Measurements from ENCODE around the gene VSNL1.

VSNL1 gene

DNA sequence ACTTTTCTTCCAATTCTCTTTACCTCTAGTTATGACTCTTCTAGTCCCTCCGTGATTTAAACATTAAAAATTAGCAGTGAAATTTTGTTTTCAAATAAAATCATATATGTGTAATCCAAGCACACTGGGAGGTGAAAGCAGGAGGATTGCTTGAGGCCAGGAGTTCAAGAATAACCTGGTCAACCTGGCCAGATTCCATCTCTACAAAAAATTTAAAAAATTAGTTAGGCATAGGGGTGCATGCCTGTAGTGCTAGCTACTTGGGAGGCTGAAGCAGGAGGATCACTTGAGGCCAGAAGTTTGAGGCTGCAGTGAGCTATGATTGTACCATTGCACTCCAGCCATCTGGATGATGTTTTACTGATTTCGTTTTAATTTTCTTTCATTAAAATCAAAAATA is 7.0 kb upstream of the VSNL1 start:
- Histone ChIP-seq H3K9me2 (replicated peaks; ENCODE audit: low read depth, low read length) (no peaks in the 10 kb centered on the region), H2AFZ (ENCODE audit: low read length) (no peak overlapping the region), H3K27me3 (ENCODE audit: insufficient read depth, low read length, poor library complexity, severe bottlenecking) (no peaks in the 10 kb centered on the region)

DNA sequence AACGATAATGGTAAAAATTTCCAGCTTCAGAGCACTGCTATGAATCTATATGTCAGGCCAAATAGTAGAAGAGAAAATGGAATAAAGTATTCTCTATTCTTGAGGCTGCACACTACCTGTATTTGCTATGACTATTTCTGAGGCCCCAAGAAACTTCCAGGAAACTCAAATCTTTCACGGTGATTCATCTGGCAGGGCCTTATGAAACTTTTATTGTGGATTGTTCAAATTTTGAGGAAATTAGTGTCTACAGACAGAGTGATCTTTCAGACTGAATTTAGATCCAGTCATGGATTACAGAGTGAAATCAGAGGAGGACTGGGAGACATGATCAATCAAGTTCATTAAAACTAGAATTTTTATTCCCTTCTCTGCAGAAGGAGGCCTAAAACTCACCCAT is 4.1 kb upstream of the VSNL1 start:
- Histone ChIP-seq H3K9me3 (ENCODE audit: insufficient read depth, low read depth, low read length) (no peaks in the 10 kb centered on the region), H3K36me3 (ENCODE audit: insufficient read depth, low read length) (no peaks in the 10 kb centered on the region), H3K4me2 (ENCODE audit: low read depth, low read length, poor library complexity, severe bottlenecking) (no peak overlapping the region), H2AFZ (ENCODE audit: low read length) (no peak overlapping the region), H3K27me3 (ENCODE audit: insufficient read depth, low read length, poor library complexity, severe bottlenecking) (no peaks in the 10 kb centered on the region), H3K79me2 (ENCODE audit: insufficient read depth, low read length) (no peaks in the 10 kb centered on the region), H3K9me2 (replicated peaks; ENCODE audit: low read depth, low read length) (no peaks in the 10 kb centered on the region), H4K20me1 (ENCODE audit: insufficient read depth, low read length, poor library complexity, severe bottlenecking) (no peaks in the 10 kb centered on the region), H3K4me1 (ENCODE audit: insufficient read depth, low read length, poor library complexity, severe bottlenecking) (no peaks in the 10 kb centered on the region), H3K4me3 (ENCODE audit: low read length, poor library complexity, severe bottlenecking) (no peak overlapping the region), H3K9ac (ENCODE audit: low read depth, low read length, poor library complexity, severe bottlenecking) (no peak overlapping the region), H3F3A (ENCODE audit: low read depth) (no peaks in the 10 kb centered on the region)
- TF ChIP-seq, protein P1, sequence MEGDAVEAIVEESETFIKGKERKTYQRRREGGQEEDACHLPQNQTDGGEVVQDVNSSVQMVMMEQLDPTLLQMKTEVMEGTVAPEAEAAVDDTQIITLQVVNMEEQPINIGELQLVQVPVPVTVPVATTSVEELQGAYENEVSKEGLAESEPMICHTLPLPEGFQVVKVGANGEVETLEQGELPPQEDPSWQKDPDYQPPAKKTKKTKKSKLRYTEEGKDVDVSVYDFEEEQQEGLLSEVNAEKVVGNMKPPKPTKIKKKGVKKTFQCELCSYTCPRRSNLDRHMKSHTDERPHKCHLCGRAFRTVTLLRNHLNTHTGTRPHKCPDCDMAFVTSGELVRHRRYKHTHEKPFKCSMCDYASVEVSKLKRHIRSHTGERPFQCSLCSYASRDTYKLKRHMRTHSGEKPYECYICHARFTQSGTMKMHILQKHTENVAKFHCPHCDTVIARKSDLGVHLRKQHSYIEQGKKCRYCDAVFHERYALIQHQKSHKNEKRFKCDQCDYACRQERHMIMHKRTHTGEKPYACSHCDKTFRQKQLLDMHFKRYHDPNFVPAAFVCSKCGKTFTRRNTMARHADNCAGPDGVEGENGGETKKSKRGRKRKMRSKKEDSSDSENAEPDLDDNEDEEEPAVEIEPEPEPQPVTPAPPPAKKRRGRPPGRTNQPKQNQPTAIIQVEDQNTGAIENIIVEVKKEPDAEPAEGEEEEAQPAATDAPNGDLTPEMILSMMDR (conservative IDR thresholded peaks at IDR 0.05; ENCODE audit: low read length): no peak
- no peak for TF ChIP-seq EZH2phosphoT487 (IDR thresholded peaks at IDR 0.05; ENCODE audit: borderline replicate concordance)

More for the DNA sequence above, 7.0 kb upstream of the VSNL1 start:
- H3K9ac ChIP-seq (ENCODE audit: low read depth, low read length, poor library complexity, severe bottlenecking): no peak overlapping the region
- no peaks in the 10 kb centered on the region for H4K20me1 ChIP-seq (ENCODE audit: insufficient read depth, low read length, poor library complexity, severe bottlenecking)
- H3F3A ChIP-seq (ENCODE audit: low read depth): no peaks in the 10 kb centered on the region
- H3K36me3 ChIP-seq (ENCODE audit: insufficient read depth, low read length): no peaks in the 10 kb centered on the region
- no peaks in the 10 kb centered on the region for H3K79me2 ChIP-seq (ENCODE audit: insufficient read depth, low read length)
- H3K9me3 ChIP-seq (ENCODE audit: insufficient read depth, low read depth, low read length): no peaks in the 10 kb centered on the region
- TF ChIP-seq EZH2phosphoT487 (IDR thresholded peaks at IDR 0.05; ENCODE audit: borderline replicate concordance): no peak
- TF ChIP-seq, protein P1 (conservative IDR thresholded peaks at IDR 0.05; ENCODE audit: low read length): no peak
- H3K4me1 ChIP-seq (ENCODE audit: insufficient read depth, low read length, poor library complexity, severe bottlenecking): no peaks in the 10 kb centered on the region
- H3K4me3 ChIP-seq (ENCODE audit: low read length, poor library complexity, severe bottlenecking): no peak overlapping the region
- H3K4me2 ChIP-seq (ENCODE audit: low read depth, low read length, poor library complexity, severe bottlenecking): no peak overlapping the region

DNA sequence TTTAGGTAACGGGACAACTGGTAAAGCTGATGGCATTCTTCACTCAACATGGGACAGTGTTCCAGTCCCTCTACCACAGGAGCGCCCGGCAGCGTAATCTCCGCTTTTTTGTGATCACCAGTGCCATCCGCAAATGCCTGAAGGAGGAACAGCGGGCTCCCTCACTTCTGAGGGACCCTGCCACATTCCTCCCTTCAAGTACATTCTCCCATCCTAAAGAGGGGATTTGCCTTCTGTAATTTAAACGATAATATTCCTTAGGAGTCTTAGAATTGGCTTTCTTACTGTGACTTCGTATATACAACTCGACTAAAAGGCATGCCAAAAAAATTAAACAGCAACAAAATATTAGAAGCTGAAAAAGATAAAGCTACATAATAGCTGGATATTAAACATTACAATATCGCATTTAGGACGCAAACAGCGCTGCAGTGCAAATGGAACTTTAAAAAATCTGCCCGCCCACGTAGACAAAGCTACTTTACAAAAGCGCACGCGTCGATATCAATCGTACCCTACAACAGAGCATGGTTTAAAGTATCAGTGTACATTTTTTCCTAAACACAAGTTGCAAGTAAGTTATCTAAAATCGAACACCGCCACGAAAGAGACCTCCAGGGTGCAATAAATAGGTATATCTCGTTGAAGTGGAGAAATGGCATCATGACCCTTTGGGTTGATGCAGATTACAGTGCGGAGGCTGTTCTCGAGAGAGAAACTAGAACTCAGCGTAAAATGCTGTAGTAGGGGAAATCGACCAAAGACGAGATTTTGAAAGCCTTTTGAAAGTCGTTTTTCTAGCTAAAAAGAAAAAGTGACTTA is 2.3 kb upstream of the VSNL1 start:
- Histone ChIP-seq H3K4me3 (ENCODE audit: low read length, poor library complexity, severe bottlenecking) (no peak overlapping the region), H3K9me2 (replicated peaks; ENCODE audit: low read depth, low read length) (no peaks in the 10 kb centered on the region), H2AFZ (ENCODE audit: low read length) (no peak overlapping the region), H4K20me1 (ENCODE audit: insufficient read depth, low read length, poor library complexity, severe bottlenecking) (no peaks in the 10 kb centered on the region), H3K4me1 (ENCODE audit: insufficient read depth, low read length, poor library complexity, severe bottlenecking) (no peaks in the 10 kb centered on the region), H3K27me3 (ENCODE audit: insufficient read depth, low read length, poor library complexity, severe bottlenecking) (no peaks in the 10 kb centered on the region), H3K36me3 (ENCODE audit: insufficient read depth, low read length) (no peaks in the 10 kb centered on the region), H3K79me2 (ENCODE audit: insufficient read depth, low read length) (no peaks in the 10 kb centered on the region), H3F3A (ENCODE audit: low read depth) (no peaks in the 10 kb centered on the region), H3K9ac (ENCODE audit: low read depth, low read length, poor library complexity, severe bottlenecking) (no peak overlapping the region), H3K4me2 (ENCODE audit: low read depth, low read length, poor library complexity, severe bottlenecking) (no peak overlapping the region), H3K9me3 (ENCODE audit: insufficient read depth, low read depth, low read length) (no peaks in the 10 kb centered on the region)
- TF ChIP-seq, protein P1 (conservative IDR thresholded peaks at IDR 0.05; ENCODE audit: low read length): no peak
- TF ChIP-seq EZH2phosphoT487 (IDR thresholded peaks at IDR 0.05; ENCODE audit: borderline replicate concordance): no peak

Measured in Loucy (cell line).